ENCODE measurements around the gene FGF9.

The FGF9 gene

GRCh38 chr13:21670883-21671619 lies at the start of gene FGF9:
FGF9 (plus strand) TSS chr13:21671073; CDS start chr13:21671913, 840 bp downstream.
- peak; percentile 59 for DNase-seq

DNA sequence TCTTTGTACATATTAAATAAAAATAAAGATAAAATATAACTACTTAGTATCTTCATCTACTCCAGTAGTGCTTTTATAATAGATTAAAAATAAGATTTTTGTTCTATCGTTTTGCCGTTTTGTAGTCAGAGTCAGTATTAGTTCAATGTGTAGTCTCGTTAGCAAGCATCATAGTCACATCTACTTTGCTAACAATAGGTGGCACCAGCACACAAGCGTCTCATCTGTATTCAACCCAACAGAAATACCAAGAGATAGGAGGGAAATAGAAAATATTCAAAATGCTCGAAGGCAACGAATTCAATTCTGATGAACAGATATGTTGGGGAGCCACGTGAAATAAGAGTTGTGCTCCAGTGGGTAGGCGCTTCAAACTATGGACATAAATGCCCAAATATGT lies 45.5 kb upstream of the FGF9 start:
- no peak for DNase-seq

- no peak for DNase-seq
Observed at GRCh38 chr13:21632196-21632595, 38.7 kb upstream of the FGF9 start.

GRCh38 chr13:21636656-21637055 lies 34.2 kb upstream of the FGF9 start:
- no peak for DNase-seq

DNA sequence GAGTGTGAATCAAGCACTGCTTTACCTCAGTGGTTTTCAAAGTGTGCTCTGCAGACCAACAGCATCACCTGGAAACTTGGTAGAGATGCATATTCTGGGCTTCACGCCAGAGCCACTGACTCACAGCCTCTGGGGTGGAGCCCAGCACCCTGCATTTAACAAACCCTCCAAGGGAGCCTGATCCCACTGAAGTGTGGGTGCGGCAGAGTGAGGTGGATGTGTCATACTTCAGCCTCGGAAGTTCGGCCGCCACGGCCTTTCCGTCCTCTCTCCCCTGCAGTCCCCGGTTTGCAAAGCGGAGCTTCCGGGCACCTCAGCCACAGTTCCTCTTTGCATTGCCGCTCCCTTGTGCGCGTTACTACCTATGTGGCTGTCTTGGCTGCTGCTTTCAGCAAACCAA lies 33.6 kb upstream of the FGF9 start:
- no peak for DNase-seq

DNA sequence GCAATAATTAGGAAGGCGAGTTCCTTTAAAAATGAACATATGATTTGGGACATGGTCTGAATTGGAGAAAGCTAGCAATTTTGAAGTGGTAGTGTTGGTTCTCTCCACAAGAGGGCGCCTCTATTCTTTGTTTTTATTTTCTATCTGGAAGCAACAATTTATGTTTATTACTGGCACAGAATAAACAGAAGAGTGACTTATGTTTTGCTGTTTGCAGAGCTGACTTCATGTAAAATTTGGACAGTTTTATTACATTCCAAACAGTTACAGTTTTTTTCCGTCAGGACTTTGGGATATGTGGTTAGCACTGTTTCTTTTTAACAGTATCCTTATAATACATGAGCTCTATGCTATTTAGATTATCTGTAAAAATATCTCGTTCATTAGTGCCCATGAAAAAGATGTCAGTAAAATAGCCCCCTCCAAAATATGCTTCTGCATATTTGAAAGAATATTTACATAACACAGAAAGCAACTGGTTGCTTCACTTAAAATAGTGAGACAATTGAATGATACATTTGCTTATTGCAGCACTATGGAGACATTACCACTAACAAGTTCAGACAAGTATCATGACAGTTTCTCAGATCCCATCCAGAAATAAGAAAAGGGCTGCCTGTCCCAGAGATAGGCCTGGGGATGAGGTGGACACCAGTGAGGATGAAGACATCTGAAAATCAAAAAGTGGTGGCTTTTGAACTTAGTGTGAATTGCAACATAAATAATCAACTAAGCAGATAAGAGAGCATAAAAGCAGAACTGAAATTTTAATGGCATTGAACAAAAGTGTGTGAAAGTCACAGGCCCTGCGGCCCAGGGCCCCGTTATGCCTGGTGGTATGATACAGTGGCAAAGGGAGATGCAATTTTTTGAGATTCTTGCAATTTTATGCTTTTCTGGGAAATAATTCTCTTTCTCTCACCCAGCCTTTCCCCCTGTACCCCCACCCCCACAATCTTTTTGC lies 32.3 kb upstream of the FGF9 start:
- DNase-seq = no peak

DNA sequence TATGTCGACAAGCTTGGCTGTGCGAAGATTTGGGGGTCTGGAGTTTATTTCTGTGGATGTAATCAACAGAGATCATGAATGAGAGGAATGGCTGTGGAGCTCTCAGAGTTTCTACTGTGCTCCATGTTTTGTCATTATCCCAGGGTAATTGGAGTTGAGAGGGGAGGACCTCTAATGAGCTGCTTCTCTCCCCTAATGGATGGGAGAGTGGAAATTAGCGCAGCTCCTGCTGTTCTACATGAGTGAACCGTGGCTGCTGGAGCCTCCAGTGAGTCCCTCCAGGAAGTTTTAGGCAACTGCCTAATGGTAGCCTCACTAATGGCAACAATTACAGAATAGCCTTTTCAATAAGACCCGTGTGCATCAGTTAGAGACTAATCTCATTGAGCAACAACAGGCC lies 31.3 kb upstream of the FGF9 start:
- DNase-seq = no peak

- DNase-seq = no peak
Observed at GRCh38 chr13:21641629-21642028, 29.2 kb upstream of the FGF9 start.

GRCh38 chr13:21657538-21657937 lies 13.3 kb upstream of the FGF9 start:
- no peak for DNase-seq

DNA sequence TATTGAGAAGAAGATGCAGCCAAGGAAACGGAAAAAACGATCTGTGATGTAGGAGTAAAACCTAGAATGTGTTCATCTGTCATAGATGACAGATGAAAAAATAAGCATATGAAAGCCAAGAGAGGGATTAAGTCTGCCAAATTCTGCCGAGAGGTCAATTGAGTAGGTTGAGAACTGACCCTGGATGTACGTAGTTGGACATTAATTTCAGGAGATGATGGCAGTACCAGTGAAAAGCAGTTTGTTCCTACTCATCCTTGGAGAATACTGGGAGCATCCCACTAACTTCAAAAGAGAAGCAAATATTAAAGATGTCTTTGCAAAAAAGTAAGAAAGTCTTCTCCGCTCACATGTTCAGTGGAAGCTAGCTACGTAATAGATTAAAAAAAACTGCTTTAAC lies 11.8 kb upstream of the FGF9 start:
- no peak for DNase-seq

DNA sequence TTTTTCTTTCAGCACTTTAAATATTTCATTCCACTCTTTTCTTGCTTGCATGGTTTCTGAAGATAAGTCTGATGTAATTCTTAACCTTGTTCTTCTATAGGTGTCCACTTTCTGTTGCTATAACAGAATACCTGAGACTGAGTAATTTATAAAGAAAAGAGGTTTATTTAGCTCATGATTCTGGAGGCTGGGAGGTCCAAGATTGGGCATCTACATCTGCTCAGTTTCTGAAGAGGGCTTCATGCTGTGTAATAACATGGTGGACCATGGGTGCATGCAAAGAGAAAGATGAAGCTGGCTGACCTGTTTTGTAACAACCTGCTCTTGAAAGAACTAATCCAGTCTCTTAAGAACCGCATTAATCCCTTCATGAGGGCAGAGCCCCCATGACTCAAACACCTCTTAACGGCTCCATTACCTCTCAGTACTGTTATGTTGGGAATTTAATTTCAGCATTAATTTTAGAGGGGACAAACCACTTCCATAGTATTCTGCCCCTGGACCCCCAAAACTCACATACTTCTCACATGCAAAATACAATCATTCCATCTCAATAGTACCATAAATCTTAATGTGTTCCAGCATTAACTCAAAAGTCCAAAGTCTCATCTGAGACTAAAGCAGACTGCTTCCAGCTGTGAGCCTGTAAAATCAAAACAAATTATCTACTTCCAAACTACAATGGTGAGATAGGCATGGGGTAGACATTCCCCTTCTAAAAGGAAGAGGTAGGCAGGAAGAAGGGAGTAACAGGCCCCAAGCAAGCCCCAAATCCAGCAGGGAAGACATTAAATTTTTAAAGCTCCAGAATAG lies 9.6 kb upstream of the FGF9 start:
- no peak for DNase-seq

DNA sequence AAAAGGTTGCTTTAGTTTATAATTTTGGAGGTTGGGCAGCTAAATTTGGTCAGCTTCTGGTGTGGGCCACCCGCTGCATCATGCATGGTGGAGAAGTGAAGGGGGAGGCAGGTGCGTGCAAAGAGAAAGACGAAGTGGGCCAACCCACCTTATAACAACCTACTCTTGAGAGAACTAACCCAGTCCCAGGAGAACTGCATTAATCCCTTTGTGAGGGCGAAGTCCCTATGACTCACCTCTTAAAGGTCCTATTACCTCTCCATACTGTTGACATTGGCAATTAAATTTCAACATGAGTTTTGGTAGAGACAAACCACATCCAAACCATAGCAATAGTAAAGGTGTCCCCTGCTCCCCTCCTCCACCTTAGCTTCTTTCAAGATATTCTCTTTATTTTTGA lies 7.7 kb upstream of the FGF9 start:
- DNase-seq = no peak

- DNase-seq = no peak
Observed at GRCh38 chr13:21668732-21669275, 2.1 kb upstream of the FGF9 start.

DNA sequence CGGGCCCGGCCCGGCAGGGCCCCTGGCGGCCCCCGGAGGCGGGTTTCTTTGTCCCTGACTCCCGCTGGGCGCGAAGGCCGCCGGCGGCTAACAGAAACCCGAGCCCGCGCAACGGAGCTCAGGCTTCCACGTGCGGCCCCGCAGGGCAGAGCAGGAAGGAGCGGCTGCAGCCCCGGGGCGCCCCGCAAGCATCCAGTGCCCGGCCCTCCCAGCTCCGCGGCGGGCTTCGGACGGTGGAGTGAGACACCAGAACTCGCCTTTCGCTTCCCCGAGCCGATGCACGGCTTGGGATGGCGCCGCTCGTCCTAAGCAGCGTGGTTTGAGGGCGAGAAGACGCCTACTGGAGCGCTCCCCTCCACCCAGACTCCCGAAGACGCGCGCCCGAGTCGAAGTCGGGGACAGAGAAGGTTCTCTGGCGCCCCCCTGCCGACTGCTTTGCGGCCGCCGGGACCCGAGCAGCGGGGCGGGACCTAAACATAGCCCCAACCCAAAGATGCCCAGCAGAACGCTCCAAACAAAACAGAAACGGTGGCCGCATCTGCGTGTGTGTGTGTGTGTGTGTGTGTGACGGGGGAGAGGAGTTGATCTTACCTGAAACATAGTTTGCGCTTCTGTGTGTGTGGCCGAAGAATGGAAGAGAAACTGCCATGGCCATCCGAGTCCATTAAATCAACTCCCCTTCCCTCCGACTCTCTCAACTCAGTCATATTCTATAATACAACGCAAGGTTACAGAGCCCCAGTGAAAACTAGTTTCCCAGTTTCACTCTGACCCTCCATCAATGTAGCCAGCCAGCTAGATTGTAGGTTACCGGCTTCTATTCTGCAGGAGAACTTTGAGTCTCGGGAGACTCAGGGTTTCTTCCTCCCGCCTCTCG lies 629 bp upstream of the FGF9 start:
- peak; percentile 12 for DNase-seq

GRCh38 chr13:21671620-21672286 lies 880 bp downstream of the FGF9 start:
- no peak for DNase-seq

DNA sequence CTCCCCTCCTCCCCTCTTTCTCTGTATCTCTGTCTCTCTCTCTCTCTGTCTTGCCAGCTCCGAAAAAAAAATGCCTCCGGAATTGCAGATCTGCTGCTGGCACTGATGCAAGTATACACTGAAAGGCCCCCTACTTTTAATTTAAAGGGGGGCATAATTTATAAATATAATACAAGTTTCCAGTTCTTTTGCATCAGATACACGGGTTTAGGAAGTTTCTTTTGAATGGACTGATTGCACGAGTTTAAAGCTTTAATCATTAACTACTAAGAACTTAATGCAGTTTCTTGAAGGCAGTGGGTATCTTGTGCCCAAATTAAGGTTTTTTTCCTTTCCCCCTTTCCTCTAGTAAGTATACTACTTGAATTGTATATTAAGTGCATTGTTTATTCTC lies 1.4 kb downstream of the FGF9 start:
- no peak for DNase-seq

DNA sequence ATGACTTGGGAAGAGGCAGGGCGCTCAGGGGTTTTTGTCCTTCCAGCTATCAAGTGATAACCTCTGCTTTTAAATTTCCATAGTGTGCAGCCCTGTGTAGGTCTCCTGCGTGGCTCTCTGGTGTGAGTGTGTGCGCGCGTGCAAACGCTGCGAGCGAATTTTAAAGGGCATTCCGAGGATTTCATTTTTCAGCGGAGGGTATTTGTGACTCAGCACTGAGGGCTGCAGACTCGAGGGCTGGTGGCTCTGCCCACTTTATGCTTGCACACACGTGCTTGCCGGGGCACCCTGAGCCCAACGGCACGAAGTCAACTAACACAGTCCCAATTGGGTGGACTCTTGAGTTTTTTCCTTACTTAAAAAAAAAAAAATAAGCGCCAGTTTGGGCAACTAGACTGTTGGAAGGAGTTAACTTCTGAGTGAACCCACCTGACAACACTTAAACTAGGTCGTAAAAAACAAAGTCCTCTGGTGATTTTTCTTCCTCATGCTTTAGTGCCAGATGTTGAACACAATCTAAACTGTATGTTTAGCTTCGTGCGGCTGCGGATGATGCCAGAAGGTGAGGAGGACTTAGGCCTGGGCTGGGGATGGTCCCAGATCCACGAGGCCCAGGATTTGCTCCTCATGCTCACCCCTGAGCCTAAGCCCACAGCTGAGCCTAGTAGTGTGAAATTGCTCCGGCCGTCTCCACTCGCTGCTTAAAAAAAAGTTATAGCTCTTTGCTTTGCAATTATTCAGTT lies 2.1 kb downstream of the FGF9 start:
- DNase-seq = no peak

DNA sequence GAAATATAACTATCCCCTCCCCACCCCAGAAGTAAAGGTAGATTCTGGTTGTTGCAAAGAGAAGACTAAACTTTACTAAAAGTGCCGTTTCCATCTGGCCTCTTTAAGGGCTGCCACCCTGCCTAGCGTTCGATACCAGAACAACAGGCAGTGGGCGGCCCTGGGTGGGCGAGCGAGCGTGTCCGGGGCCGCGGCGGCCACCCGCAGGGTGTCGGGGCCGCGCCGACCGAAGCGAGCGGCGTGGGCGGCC lies 2.6 kb downstream of the FGF9 start:
- DNase-seq = no peak

- DNase-seq = peak; percentile 21
Observed at GRCh38 chr13:21673789-21674489, 3.1 kb downstream of the FGF9 start.

DNA sequence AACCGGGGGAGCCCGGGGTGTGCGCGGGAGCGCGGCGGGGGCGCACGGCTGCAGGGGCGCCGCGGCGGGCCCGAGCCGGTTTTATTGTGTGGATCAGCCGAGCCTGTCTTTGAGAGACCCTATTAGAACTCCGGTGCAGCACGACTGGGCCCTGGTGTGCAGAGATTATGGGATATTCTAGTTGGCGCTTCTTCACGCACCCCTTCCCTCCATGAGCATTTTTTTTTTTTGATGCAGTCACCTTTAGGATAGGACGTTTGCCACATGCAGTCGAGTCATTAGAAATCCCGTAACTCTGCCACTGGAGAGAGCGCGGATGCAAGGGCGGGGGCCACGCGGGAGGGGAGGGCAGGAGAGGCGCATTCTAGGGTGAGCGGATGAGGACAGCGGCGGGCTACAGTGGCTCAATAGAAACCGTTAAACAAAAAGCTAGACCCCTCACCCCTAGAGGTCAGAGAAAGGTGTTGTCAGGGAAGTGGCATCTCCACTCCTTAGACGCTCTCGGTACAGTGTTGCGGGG lies 3.7 kb downstream of the FGF9 start:
- no peak for DNase-seq
